Motor neuron (in vitro differentiated cells): ENCODE measurements around the gene IGFL3. TPM values are rescaled to one million over a fixed set of nuclear protein-coding genes. Genes with fewer than 3 reads are reported as not detected.
"Not testable (repeated sequence)": the region's sequence is repeated elsewhere in the genome, so short reads cannot be mapped to it uniquely, and the experiment has no call there.

Experiments used
- ATAC-seq, 8 experiments: fragments of 200-7000 bp; cut with Tn5 transposase; replicated peaks in 6 of 8; 2 replicates each; pipeline ENCODE4 v1.8.0; 2021; ENCODE audit warnings: mild to moderate bottlenecking in 8 of 8, moderate library complexity in 8 of 8
- H3K27ac ChIP-seq, 2 donors: fragments of 250-450 bp; sonication (Bioruptor Pico); 2 replicates each; pipeline ENCODE4 v1.9.0; 2021; ENCODE audit warnings: antibody characterized with exemption in 2 of 2, mild to moderate bottlenecking in 2 of 2, moderate library complexity in 1 of 2
- H3K4me1 ChIP-seq, 2 donors: fragments of 250-450 bp; sonication (Bioruptor Pico); replicated peaks in 1 of 2; 2 replicates each; pipeline ENCODE4 v1.6.1; 2021; ENCODE audit warnings: antibody characterized with exemption in 2 of 2, mild to moderate bottlenecking in 2 of 2, moderate library complexity in 1 of 2
- H3K4me3 ChIP-seq, 5 donors: fragments of 250-450 bp; sonication (Bioruptor Pico); 2 replicates each; pipeline ENCODE4 v1.9.0; 2021; ENCODE audit warnings: antibody characterized with exemption in 5 of 5, mild to moderate bottlenecking in 5 of 5, moderate library complexity in 4 of 5
- WGBS, 10 experiments: fragments of 450-650 bp; shearing (Covaris generic); methylation state at CpG; one replicate each; pipeline ENCODE4 v1.0.0; 2022; 5-methylcytosine and 5-hydroxymethylcytosine counted together
- in situ Hi-C, 9 experiments: fragments of 400-800 bp; cut with MboI; loops; one replicate each; pipeline ENCODE4 v1.15.0; 2021; ENCODE audit warnings: low sequenced_read_pairs in 9 of 9, low pct_unique_long_range_greater_than_20kb in 2 of 9; ENCODE audit not compliant: unreplicated experiment in 9 of 9
- total RNA-seq, 8 experiments: library from RNA; unstranded; fragments of 300-600 nt; gene quantifications; 2 replicates each; pipeline versions ENCODE4 v1.2.3 to v1.2.4, GENCODE V29; 2022

Gene IGFL3
- total RNA-seq, 8 experiments from 2014 or later = 0.50 TPM; not detected in 7

- ATAC-seq = peak in 4 of 8 experiments; percentile 7 to 32 (median 31)
- in situ Hi-C loops = loop anchor here in 8 of 9 experiments (5.0 to 25.0 kb wide), 5 partner anchors 105 to 185 kb away; no protein-coding TSS in a partner anchor
- Histone ChIP-seq H3K27ac (no peak overlapping the region), H3K4me1 (no peaks in the 10 kb centered on the region), H3K4me3 (no peak overlapping the region)
- WGBS, 10 experiments = 30 to 63% (median 50%) methylated on average over 1 to 4 of the region's 4 CpGs; no CpG with 5 or more reads in 3 of the 10 experiments
Measured at GRCh38 chr19:46081928-46082727, 42.4 kb downstream of the IGFL3 start.

GRCh38 chr19:46080561-46080960, 43.9 kb downstream of the IGFL3 start:
- WGBS, 10 experiments = 0 to 100% (median 63%) methylated on average over 1 of the region's 3 CpGs; no CpG with 5 or more reads in 6 of the 10 experiments
- peaks cover 0 to 2% of the 10 kb centered on the region in 2 donors for H3K4me1 ChIP-seq
- no peak for ATAC-seq
- in situ Hi-C loops = loop anchor here in 8 of 9 experiments (5.0 to 25.0 kb wide), 5 partner anchors 107 to 187 kb away; no protein-coding TSS in a partner anchor
- no peak overlapping the region for H3K27ac ChIP-seq
- H3K4me3 ChIP-seq = no peak overlapping the region

- H3K27ac ChIP-seq = no peak overlapping the region
- in situ Hi-C loops = loop anchor here in 6 of 9 experiments (10.0 to 25.0 kb wide), 3 partner anchors 55 to 183 kb away; partner anchors contain the start of gene PGLYRP1 (in 2 of the 6)
- peaks cover 0 to 2% of the 10 kb centered on the region in 2 donors for H3K4me1 ChIP-seq
- ATAC-seq = no peak
- WGBS, 10 experiments = 39 to 97% (median 70%) methylated on average over 1 to 5 of the region's 7 CpGs; no CpG with 5 or more reads in 4 of the 10 experiments
- no peak overlapping the region for H3K4me3 ChIP-seq
Measured at GRCh38 chr19:46079576-46079975, 44.9 kb downstream of the IGFL3 start.

- H3K27ac ChIP-seq = not testable (repeated sequence)
- in situ Hi-C loops = loop anchor here in 6 of 9 experiments (10.0 to 25.0 kb wide), 3 partner anchors 54 to 184 kb away; partner anchors contain the start of gene PGLYRP1 (in 2 of the 6)
Measured at GRCh38 chr19:46078573-46079332, 45.7 kb downstream of the IGFL3 start.

GRCh38 chr19:46077815-46078167, 46.7 kb downstream of the IGFL3 start:
- ATAC-seq = no peak
- in situ Hi-C loops = loop anchor here in 6 of 9 experiments (10.0 to 25.0 kb wide), 3 partner anchors 53 to 185 kb away; partner anchors contain the start of gene PGLYRP1 (in 2 of the 6)
- Histone ChIP-seq H3K4me3 (peak overlapping the region in 3 of 5 donors; percentile 41 to 58 (median 50)), H3K4me1 (peaks cover 0 to 2% of the 10 kb centered on the region in 2 donors), H3K27ac (no peak overlapping the region)
- 18 to 50% (median 25%) methylated on average over 2 to 6 of the region's 6 CpGs for WGBS, 10 experiments

More at GRCh38 chr19:46078573-46079332, 45.7 kb downstream of the IGFL3 start:
- WGBS, 10 experiments = 0 to 92% (median 17%) methylated on average over 1 to 3 of the region's 71 CpGs; no CpG with 5 or more reads in 4 of the 10 experiments
- H3K4me1 ChIP-seq, H3K4me3 ChIP-seq: not testable (repeated sequence)
- ATAC-seq = peak in 3 of 8 experiments; percentile 11 to 53 (median 39)

- ATAC-seq = peak; percentile 79 to 100 (median 100)
- 0 to 7% (median 0%) methylated on average over 3 to 15 of the region's 50 CpGs; no CpG with 5 or more reads in 3 of the 10 experiments for WGBS, 10 experiments
- Histone ChIP-seq H3K4me1 (peaks cover 0 to 2% of the 10 kb centered on the region in 2 donors), H3K27ac (no peak overlapping the region), H3K4me3 (peak overlapping the region; percentile 41 to 58 (median 49))
- in situ Hi-C loops = loop anchor here in 6 of 9 experiments (10.0 to 25.0 kb wide), 3 partner anchors 52 to 185 kb away; partner anchors contain the start of gene PGLYRP1 (in 2 of the 6)
Measured at GRCh38 chr19:46076951-46077814, 47.3 kb downstream of the IGFL3 start.

GRCh38 chr19:46076031-46076880, 48.2 kb downstream of the IGFL3 start:
- in situ Hi-C loops = loop anchor here in 6 of 9 experiments (10.0 to 25.0 kb wide), 3 partner anchors 51 to 186 kb away; partner anchors contain the start of gene PGLYRP1 (in 2 of the 6)
- Histone ChIP-seq H3K4me3 (peak overlapping the region; percentile 41 to 58 (median 49)), H3K4me1 (peaks cover 0 to 2% of the 10 kb centered on the region in 2 donors), H3K27ac (no peak overlapping the region)
- WGBS, 10 experiments = 13 to 65% (median 43%) methylated on average over 3 to 9 of the region's 9 CpGs
- ATAC-seq = no peak

- WGBS, 10 experiments = 0 to 100% (median 71%) methylated on average over 1 to 3 of the region's 3 CpGs; no CpG with 5 or more reads in 3 of the 10 experiments
- peaks cover 0 to 2% of the 10 kb centered on the region in 2 donors for H3K4me1 ChIP-seq
- peak in 1 of 8 experiments; percentile 7 for ATAC-seq
- H3K4me3 ChIP-seq = no peak overlapping the region
- H3K27ac ChIP-seq = no peak overlapping the region
- in situ Hi-C loops = loop anchor here in 2 of 9 experiments (10.0 kb wide), 1 partner anchor 49 kb away; the partner anchor contains the start of gene PGLYRP1 (in 2 of the 2)
Measured at GRCh38 chr19:46073268-46073922, 51.1 kb downstream of the IGFL3 start.
